NCI-H345 treated with DMSO at 0.1 percent for 48 hours (cell line): ENCODE measurements around the gene MEP1A.
"Not testable (repeated sequence)": the region's sequence is repeated elsewhere in the genome, so short reads cannot be mapped to it uniquely, and the experiment has no call there.

Source experiments
- DNase-seq: peaks from one replicate; lab custom pipeline; 2025; ENCODE audit not compliant: unreplicated experiment; lab: John Stamatoyannopoulos, UW

Gene MEP1A

DNA sequence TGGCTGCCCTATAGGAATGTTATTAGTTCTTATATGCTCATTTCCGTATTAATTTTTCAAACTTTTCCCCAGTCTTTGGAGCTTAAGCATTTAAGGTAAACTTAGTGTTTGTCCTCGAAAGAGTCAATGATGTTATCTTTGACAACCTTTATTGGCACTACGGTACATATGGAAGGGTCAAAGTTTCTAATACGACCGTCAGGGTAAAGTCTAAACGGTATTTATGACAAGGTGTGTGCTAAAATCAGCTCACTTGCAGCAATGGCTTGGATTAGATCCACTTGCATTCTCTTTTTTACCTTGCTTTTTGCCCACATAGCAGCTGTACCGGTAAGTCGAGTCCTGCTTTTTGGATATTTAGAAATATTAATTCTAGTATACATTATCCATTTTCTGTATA is at the start of gene MEP1A:
MEP1A (plus strand) TSS at position 252 of the 400 bp plus-strand sequence; CDS start at position 262, 10 bp downstream.
- DNase-seq: no peak

DNA sequence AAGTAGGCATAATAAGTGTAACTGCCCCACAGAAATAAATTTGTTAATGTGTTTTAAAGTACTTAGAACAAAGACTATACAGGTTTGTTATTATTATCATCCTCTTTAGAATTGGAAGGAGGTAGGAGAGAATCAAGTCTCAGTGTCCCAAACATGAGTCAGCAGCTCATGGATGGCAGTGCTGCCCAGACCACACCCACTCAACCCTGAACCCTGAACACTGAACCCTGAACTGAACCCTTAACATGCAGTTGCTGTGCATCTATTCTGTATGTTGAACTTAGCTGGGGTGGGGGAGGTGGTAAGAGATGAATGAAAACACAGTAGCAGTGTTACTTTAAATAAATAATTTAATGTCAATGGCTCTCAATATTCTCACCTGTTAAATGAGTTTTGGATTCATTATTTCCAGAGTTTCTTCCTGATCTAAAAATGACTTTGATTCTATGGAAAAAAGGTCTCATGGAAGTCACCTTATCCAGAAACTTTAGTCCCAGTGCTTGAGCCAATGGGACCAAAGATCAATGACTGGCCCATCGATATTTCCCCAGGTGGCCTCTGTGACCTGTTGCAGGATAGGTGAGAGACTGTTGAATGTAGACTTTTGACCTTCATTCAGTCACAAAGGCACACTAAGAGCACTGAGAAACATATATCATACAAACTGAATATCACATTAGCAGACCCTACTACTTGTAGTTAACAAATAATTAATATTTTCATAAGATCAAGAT is 49.6 kb upstream of the MEP1A start:
- DNase-seq: no peak

DNA sequence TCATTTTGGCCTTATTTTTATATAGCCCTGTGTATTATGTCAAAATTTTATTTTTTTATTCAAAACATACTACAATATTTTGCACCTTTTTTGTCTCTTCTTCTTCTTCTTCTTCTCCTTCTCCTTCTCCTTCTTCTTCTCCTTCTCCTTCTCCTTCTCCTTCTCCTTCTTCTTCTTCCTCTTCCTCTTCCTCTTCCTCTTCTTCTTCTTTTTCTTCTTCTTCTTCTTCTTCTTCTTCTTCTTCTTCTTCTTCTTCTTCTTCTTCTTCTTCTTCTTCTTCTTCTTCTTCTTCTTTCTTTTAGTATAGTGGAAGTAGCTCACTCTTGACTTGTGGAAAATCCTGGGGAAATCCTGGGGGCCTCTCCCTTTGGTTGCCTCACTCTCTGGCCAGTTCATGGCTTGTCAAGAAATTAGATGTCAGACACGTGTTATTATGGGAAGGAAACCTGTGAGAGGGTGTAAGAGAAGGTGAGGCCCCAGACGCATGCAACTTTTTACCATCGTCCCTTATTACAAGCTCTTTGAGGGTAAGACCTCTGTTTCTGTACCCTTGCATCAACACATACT is 48.9 kb upstream of the MEP1A start:
- DNase-seq: not testable (repeated sequence)

GRCh38 chr6:46745973-46746372 is 47.2 kb upstream of the MEP1A start:
- DNase-seq: no peak

DNA sequence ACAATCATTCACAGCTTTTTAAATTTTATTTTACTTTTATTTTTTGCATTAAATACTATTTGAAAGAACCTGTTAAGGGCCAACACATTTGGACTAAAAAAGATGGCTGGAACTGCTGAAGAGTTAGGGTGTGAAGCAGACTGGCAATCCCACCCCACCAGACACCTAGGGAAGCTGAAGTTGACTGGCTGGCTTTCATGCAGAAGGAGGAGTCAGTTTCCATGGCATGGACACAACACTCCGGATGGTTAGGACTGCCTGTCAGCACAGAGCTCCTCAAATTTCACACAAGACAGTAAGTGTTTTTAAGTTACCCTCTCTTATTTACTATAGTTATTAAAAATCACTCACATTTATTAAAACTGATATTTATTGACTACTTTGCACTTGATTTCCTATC is 46.5 kb upstream of the MEP1A start, which contains the start of gene ANKRD66:
ANKRD66 (plus strand) TSS at position 238 of the 400 bp plus-strand sequence. CDS start 5,016 bp downstream, outside the sequence.
- no peak for DNase-seq

DNA sequence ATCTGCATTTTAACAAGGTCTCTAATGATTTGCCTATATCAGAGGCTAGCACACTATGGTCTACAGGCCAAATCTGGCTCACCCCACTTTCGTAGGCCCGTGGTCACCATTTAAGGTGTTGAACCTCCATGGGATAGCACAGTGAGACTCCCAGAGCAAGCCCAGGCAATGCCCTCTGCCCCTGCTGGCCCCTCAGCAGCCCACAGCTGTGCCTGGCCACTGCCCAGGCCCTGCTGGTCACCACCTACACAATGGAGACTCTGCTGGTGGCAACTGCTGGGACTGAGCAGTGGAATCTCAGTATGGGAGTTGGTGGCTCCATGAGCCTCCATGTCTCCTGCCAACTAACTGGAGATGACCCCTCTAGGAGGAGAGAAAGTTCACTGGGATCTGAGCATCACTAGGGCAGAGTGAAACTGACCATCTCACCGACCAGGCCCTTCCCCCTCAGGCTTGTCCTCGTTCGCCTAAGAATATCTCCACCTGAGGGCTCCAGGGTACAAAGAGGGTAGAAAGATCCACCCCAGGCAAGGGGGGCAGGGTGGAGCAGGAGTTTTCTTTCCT is 44.2 kb upstream of the MEP1A start:
- DNase-seq: no peak

GRCh38 chr6:46749731-46750130 is 43.5 kb upstream of the MEP1A start:
- DNase-seq: no peak

GRCh38 chr6:46751658-46752057 is 41.5 kb upstream of the MEP1A start:
- DNase-seq: no peak

DNA sequence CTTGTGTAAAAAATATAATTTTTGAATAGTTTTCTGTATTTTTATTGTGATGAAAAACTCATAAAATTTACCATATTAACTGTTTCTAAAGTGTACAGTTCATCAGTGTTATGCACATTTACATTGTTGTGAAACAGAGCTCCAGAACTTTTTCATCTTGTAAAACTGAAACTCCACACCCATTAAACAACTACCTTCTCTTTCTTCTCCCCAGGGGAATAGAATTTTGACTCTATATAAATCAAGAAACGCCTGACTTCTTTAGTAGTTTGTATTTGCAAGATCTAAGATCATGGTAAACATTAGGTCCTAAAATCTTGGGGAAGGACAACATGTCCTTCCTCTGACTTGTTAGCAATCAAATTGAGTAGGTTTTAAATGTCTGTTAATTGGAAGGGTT is 37.3 kb upstream of the MEP1A start:
- no peak for DNase-seq

DNA sequence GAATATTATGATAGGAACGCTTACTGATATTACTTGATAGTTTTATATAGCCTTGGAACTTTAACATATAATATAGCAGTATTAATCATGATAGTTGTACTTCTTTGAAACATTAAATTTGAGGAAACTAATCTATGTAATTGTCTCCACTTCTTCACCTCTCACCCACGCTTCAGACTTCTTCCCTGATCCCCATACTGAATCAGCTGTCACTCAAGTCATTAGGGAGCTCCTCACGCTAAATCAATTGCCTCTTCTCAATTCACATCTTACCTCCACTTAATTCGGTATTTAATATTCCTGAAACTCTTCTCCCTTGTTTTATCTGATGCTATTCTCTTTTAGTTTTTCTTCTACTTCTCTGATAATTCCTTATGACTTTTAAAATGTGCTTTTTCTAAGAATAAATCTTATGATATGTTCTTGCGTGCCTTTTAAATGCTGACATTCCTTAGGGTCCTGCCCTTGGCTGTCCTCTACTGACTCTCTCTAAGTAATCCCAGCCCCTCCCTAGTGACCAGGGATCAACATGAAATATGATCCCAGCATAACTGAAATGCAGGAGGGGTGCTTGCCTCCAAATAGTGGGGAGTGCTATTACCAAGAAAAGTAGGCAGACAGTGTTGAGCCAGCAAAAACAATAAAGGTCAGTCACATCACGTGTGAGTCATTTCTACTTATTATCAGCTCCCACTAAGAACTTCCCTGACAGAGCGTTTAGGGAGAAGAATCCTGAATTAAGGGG is 36.5 kb upstream of the MEP1A start:
- DNase-seq: no peak

GRCh38 chr6:46757214-46757596 is 36.0 kb upstream of the MEP1A start:
- no peak for DNase-seq

DNA sequence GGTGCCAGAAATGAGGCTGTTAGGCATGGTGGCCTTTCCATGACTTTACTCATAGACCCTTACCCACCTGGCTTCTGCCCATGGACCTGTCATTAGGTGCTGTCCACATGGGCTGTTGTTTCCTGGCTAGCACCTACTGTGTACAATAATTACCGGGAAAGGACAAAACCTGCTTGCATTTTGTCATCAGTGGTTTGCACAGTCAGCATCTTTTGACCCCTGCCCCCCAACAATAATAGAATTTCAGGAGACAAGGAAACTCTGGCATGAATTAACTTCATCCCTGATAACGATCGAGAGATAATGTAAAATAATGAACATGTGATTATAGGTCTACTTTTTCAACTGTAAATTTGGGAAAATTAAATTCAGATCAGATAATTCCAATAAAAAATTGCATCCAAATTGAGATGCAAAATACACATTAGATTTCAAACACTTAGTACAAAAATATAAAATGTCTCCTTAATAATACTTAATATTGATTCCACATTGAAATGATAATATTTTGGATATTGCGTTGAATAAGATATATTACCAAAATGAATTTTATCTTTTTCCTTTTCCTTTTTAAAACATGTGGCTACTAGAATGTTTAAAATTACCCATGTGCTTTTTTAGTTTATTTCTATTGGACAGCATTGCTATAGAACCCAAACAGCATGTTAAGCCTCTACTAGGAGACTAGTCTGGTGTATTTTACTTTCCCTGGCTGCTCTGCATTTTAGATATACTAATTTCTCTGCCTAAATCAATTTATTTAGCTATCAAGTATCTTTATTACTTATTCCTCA is 34.0 kb upstream of the MEP1A start:
- DNase-seq: no peak

GRCh38 chr6:46760925-46761324 is 32.3 kb upstream of the MEP1A start:
- no peak for DNase-seq

- no peak for DNase-seq
Measured at GRCh38 chr6:46763466-46763865, 29.7 kb upstream of the MEP1A start.

- DNase-seq: not testable (repeated sequence)
Measured at GRCh38 chr6:46764280-46764679, 28.9 kb upstream of the MEP1A start.

DNA sequence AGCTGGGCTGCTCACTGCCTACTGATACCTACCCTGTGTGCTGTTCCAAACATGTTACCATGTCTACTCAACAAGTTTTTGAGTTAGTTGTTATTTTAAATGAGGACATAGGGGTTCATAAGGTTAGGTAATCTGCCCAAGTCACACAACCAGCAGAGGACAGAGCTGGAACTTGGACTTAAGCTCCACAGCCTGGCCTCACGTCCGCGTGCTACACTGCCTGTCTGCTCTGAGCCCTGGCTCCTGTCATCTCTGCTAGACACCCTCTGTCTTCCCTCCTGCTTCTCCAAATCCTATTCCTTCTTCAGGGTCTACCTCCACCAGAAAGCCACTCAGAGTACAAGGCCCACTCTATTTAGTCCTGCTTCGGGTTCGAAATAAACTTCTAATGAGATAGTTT is 28.2 kb upstream of the MEP1A start:
- no peak for DNase-seq

- no peak for DNase-seq
Measured at GRCh38 chr6:46772016-46772415, 21.2 kb upstream of the MEP1A start.

- DNase-seq: no peak
Measured at GRCh38 chr6:46772762-46773161, 20.4 kb upstream of the MEP1A start.

DNA sequence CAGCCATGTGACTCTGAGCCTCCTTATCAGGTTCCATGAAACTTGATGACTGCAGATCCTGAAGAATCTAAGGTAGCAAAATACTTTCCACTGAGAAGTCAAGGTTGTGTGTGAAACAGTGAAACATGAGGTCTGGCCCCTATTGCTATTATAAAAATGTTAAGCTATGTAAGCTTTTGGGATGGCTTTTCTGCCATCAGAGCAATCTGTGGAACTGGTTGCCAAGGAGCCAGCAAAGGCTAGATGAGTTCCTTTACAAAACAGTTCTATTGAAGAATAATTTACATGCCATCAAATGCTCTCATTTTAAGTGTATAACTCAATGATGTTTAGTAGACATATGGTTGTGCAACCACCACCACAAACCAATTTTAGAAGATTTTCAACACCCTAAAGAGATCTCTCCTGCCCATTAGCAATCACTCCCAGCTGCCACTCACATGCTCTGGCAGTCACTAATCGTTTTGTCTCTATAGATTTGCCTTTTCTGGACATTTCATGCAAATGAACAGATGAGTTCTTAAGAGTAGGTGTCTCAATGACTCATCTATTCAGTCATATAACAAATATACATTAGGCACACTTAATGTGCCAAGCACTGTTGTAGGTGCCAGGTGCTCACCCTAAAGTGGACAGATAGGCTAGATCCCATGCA is 19.9 kb upstream of the MEP1A start:
- no peak for DNase-seq

GRCh38 chr6:46774736-46775135 is 18.5 kb upstream of the MEP1A start:
- not testable (repeated sequence) for DNase-seq
